Activated naive CD8-positive, alpha-beta T cell treated with anti-CD3 and anti-CD28 coated beads, Interleukin-2, amount 10 ng/mL, durations not matched to agents 7 days and 5 days (primary cell): Measurements from ENCODE around the gene TREML1. TPM values are rescaled to one million over a fixed set of nuclear protein-coding genes. Genes with fewer than 3 reads are reported as not detected.

Experiments
- ATAC-seq: fragments of 150-1000 bp; cut with Tn5 transposase; one replicate; pipeline ENCODE4 v1.10.0; 2021; ENCODE audit warnings: low read depth, moderate library complexity
- POLR2A ChIA-PET: fragments of 350-600 bp; sonication (Branson Sonifier 250); formaldehyde crosslinking; loops from one replicate; lab custom pipeline; 2021; ENCODE audit warnings: antibody characterized with exemption; lab: Charles Lee
- DNase-seq: peaks from one replicate; pipeline ENCODE4 v3.0.0; 2021
- H3K27ac Mint-ChIP-seq: one replicate; pipeline ENCODE4 v1.8.0; 2022; ENCODE audit warnings: mild to moderate bottlenecking, mixed read lengths
- H3K27me3 Mint-ChIP-seq: one replicate; pipeline ENCODE4 v1.8.0; 2022; ENCODE audit warnings: mild to moderate bottlenecking, moderate library complexity, mixed read lengths
- H3K36me3 Mint-ChIP-seq: one replicate; pipeline ENCODE4 v1.8.0; 2021; ENCODE audit warnings: mild to moderate bottlenecking, mixed read lengths
- H3K4me1 Mint-ChIP-seq: one replicate; pipeline ENCODE4 v1.8.0; 2021; ENCODE audit warnings: mixed read lengths
- H3K4me3 Mint-ChIP-seq: one replicate; pipeline ENCODE4 v1.8.0; 2022; ENCODE audit warnings: mild to moderate bottlenecking, moderate library complexity, mixed read lengths
- H3K9me3 Mint-ChIP-seq: one replicate; pipeline ENCODE4 v1.8.0; 2021; ENCODE audit warnings: mixed read lengths
- total RNA-seq, 2 experiments: library from RNA; stranded (reverse); gene quantifications; one replicate each; pipeline ENCODE4 v1.2.3, GENCODE V29; 2021

Gene TREML1
- total RNA-seq, 2 experiments from 2014 or later: not detected

- POLR2A ChIA-PET: no interaction called here
Measured at GRCh38 chr6:41174610-41175009, 20.5 kb upstream of the TREML1 start.

GRCh38 chr6:41171908-41172307 is 17.8 kb upstream of the TREML1 start:
- DNase-seq (no peak), ATAC-seq (no peak)
- Mint-ChIP-seq H3K36me3 (no peaks in the 10 kb centered on the region), H3K27ac (no peak overlapping the region), H3K4me1 (no peaks in the 10 kb centered on the region), H3K4me3 (no peak overlapping the region), H3K27me3 (peaks cover 9% of the 10 kb centered on the region), H3K9me3 (no peaks in the 10 kb centered on the region)
- POLR2A ChIA-PET: no interaction called here

More at GRCh38 chr6:41174610-41175009, 20.5 kb upstream of the TREML1 start:
- Mint-ChIP-seq H3K27me3 (peaks cover 11% of the 10 kb centered on the region), H3K9me3 (no peaks in the 10 kb centered on the region), H3K36me3 (no peaks in the 10 kb centered on the region), H3K4me3 (no peak overlapping the region), H3K27ac (no peak overlapping the region), H3K4me1 (no peaks in the 10 kb centered on the region)
- DNase-seq: no peak
- ATAC-seq: no peak

- Mint-ChIP-seq H3K9me3 (no peaks in the 10 kb centered on the region), H3K36me3 (no peaks in the 10 kb centered on the region), H3K4me3 (no peak overlapping the region), H3K27me3 (peaks cover 13% of the 10 kb centered on the region), H3K27ac (no peak overlapping the region), H3K4me1 (no peaks in the 10 kb centered on the region)
- DNase-seq (no peak), ATAC-seq (no peak)
- POLR2A ChIA-PET: no interaction called here
Measured at GRCh38 chr6:41170547-41171160, 16.5 kb upstream of the TREML1 start.

GRCh38 chr6:41167173-41167963 is 13.2 kb upstream of the TREML1 start:
- H3K27ac Mint-ChIP-seq: no peak overlapping the region
- POLR2A ChIA-PET: no interaction called here
- no peaks in the 10 kb centered on the region for H3K36me3 Mint-ChIP-seq
- ATAC-seq: no peak
- H3K4me3 Mint-ChIP-seq: no peak overlapping the region
- peaks cover 10% of the 10 kb centered on the region for H3K27me3 Mint-ChIP-seq
- H3K9me3 Mint-ChIP-seq: no peaks in the 10 kb centered on the region
- H3K4me1 Mint-ChIP-seq: no peaks in the 10 kb centered on the region
- no peak for DNase-seq

GRCh38 chr6:41164551-41165120 is 10.5 kb upstream of the TREML1 start:
- Mint-ChIP-seq H3K27ac (no peak overlapping the region), H3K36me3 (no peaks in the 10 kb centered on the region)
- POLR2A ChIA-PET: no interaction called here

GRCh38 chr6:41163419-41163717 is 9.2 kb upstream of the TREML1 start:
- peaks cover 10% of the 10 kb centered on the region for H3K27me3 Mint-ChIP-seq
- H3K36me3 Mint-ChIP-seq: no peaks in the 10 kb centered on the region
- DNase-seq (no peak), ATAC-seq (no peak)
- H3K4me3 Mint-ChIP-seq: no peak overlapping the region
- POLR2A ChIA-PET: no interaction called here
- H3K27ac Mint-ChIP-seq: no peak overlapping the region
- H3K4me1 Mint-ChIP-seq: no peaks in the 10 kb centered on the region
- no peaks in the 10 kb centered on the region for H3K9me3 Mint-ChIP-seq

More at GRCh38 chr6:41164551-41165120, 10.5 kb upstream of the TREML1 start:
- ATAC-seq: no peak
- DNase-seq: no peak
- no peaks in the 10 kb centered on the region for H3K4me1 Mint-ChIP-seq
- no peaks in the 10 kb centered on the region for H3K9me3 Mint-ChIP-seq
- peaks cover 10% of the 10 kb centered on the region for H3K27me3 Mint-ChIP-seq
- no peak overlapping the region for H3K4me3 Mint-ChIP-seq

- no peak for DNase-seq
- Mint-ChIP-seq H3K4me3 (no peak within 1 kb of the TSS), H3K4me1 (no peaks in the 10 kb centered on the region), H3K27me3 (peaks cover 13% of the 10 kb centered on the region), H3K27ac (no peak within 1 kb of the TSS), H3K9me3 (no peaks in the 10 kb centered on the region), H3K36me3 (no peaks in the 10 kb centered on the region)
- POLR2A ChIA-PET: no interaction called here
- ATAC-seq: no peak
Measured at GRCh38 chr6:41162687-41163418, 8.7 kb upstream of the TREML1 start, which contains the start of gene TREM2. Gene TREM2 (minus strand): TSS chr6:41163116. CDS start chr6:41163082, 34 bp downstream.

GRCh38 chr6:41161851-41162552 is 7.9 kb upstream of the TREML1 start:
- Mint-ChIP-seq H3K9me3 (no peaks in the 10 kb centered on the region), H3K27ac (no peak overlapping the region), H3K4me1 (no peaks in the 10 kb centered on the region), H3K36me3 (no peaks in the 10 kb centered on the region), H3K27me3 (peaks cover 10% of the 10 kb centered on the region), H3K4me3 (no peak overlapping the region)
- POLR2A ChIA-PET: no interaction called here
- ATAC-seq: no peak
- no peak for DNase-seq

GRCh38 chr6:41161380-41161779 is 7.2 kb upstream of the TREML1 start:
- DNase-seq: no peak
- POLR2A ChIA-PET: no interaction called here
- Mint-ChIP-seq H3K36me3 (no peaks in the 10 kb centered on the region), H3K4me3 (no peak overlapping the region), H3K9me3 (no peaks in the 10 kb centered on the region), H3K4me1 (no peaks in the 10 kb centered on the region), H3K27me3 (peaks cover 12% of the 10 kb centered on the region), H3K27ac (no peak overlapping the region)
- no peak for ATAC-seq

- DNase-seq (no peak), ATAC-seq (no peak)
- peaks cover 9% of the 10 kb centered on the region for H3K27me3 Mint-ChIP-seq
- POLR2A ChIA-PET: no interaction called here
- H3K4me3 Mint-ChIP-seq: no peak overlapping the region
- no peaks in the 10 kb centered on the region for H3K36me3 Mint-ChIP-seq
- H3K9me3 Mint-ChIP-seq: no peaks in the 10 kb centered on the region
- no peaks in the 10 kb centered on the region for H3K4me1 Mint-ChIP-seq
- no peak overlapping the region for H3K27ac Mint-ChIP-seq
Measured at GRCh38 chr6:41160933-41161332, 6.8 kb upstream of the TREML1 start.

- no peak for DNase-seq
- ATAC-seq: no peak
- Mint-ChIP-seq H3K36me3 (no peaks in the 10 kb centered on the region), H3K4me1 (peaks cover 2% of the 10 kb centered on the region), H3K27ac (no peak overlapping the region), H3K4me3 (no peak overlapping the region), H3K27me3 (peaks cover 13% of the 10 kb centered on the region), H3K9me3 (no peaks in the 10 kb centered on the region)
- POLR2A ChIA-PET: no interaction called here
Measured at GRCh38 chr6:41159415-41160082, 5.4 kb upstream of the TREML1 start.

- Mint-ChIP-seq H3K9me3 (no peaks in the 10 kb centered on the region), H3K4me3 (no peak overlapping the region)
- POLR2A ChIA-PET: no interaction called here
Measured at GRCh38 chr6:41157323-41157722, 3.2 kb upstream of the TREML1 start.

GRCh38 chr6:41156771-41157170 is 2.6 kb upstream of the TREML1 start:
- H3K27me3 Mint-ChIP-seq: peaks cover 20% of the 10 kb centered on the region
- no peak overlapping the region for H3K4me3 Mint-ChIP-seq
- no peaks in the 10 kb centered on the region for H3K9me3 Mint-ChIP-seq
- H3K4me1 Mint-ChIP-seq: peaks cover 9% of the 10 kb centered on the region
- no peak overlapping the region for H3K27ac Mint-ChIP-seq
- ATAC-seq: no peak
- no peak for DNase-seq
- no peaks in the 10 kb centered on the region for H3K36me3 Mint-ChIP-seq
- POLR2A ChIA-PET: no interaction called here

More at GRCh38 chr6:41157323-41157722, 3.2 kb upstream of the TREML1 start:
- DNase-seq (no peak), ATAC-seq (no peak)
- Mint-ChIP-seq H3K27ac (no peak overlapping the region), H3K27me3 (peaks cover 20% of the 10 kb centered on the region), H3K36me3 (no peaks in the 10 kb centered on the region), H3K4me1 (peaks cover 9% of the 10 kb centered on the region)
